ENCODE data around the gene ANKRD27.
A peak's percentile ranks its signal among the peaks of the same experiment; 100 is the strongest.

Gene ANKRD27

DNA sequence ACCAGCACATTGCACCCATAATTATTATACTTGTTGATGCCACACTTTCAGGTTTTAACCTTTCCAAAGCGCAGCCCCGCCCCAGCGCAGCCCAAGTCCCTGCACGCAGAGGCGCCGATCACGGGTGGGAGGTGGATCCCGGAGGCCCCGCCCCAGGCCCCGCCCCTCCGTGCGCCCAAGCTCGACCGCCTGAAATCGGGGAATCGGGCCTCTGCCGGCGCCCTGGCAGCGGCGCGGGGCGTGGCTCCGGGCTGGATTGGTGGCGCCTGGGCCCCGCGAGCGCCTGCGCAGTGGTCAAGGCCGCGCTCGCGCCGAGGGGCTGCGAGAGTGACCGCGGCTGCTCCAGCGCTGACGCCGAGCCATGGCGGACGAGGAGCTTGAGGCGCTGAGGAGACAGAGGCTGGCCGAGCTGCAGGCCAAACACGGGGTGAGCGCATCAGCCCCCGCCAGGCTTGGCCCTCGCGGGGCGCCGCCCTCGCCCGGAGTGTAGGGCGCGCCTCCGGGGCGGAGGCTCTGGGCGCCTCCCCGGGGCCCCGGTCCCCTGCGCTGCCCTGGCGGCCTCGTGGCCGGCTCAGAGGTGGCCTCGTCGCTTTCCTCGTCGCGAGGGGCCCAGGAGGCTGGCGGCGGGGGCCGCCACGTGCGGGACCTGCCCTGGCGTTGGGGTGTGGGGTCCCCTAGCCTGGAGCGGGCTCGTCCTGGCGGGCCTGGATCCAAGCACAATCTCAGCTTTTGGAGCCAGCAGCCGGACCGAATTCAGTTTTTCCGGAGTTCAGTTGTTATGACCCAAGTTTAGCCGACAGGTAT is 93.9 kb downstream of the ANKRD27 start, which contains the start of gene PDCD5 (continued):
- TF ChIP-seq, protein P1, sequence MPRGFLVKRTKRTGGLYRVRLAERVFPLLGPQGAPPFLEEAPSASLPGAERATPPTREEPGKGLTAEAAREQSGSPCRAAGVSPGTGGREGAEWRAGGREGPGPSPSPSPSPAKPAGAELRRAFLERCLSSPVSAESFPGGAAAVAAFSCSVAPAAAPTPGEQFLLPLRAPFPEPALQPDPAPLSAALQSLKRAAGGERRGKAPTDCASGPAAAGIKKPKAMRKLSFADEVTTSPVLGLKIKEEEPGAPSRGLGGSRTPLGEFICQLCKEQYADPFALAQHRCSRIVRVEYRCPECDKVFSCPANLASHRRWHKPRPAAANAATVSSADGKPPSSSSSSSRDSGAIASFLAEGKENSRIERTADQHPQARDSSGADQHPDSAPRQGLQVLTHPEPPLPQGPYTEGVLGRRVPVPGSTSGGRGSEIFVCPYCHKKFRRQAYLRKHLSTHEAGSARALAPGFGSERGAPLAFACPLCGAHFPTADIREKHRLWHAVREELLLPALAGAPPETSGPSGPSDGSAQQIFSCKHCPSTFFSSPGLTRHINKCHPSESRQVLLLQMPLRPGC (tag by site-specific recombination; IDR thresholded peaks at IDR 0.05), result no peak
- TF ChIP-seq ZNF571 (tag by site-specific recombination; IDR thresholded peaks at IDR 0.05) (no peak), ZNF423 (tag by site-specific recombination; IDR thresholded peaks at IDR 0.05) (no peak), ZNF274 (IDR thresholded peaks at IDR 0.05; ENCODE audit: low read length) (no peak), ZNF274 (tag by site-specific recombination; IDR thresholded peaks at IDR 0.05; ENCODE audit: borderline replicate concordance) (no peak), HOXA7 (CRISPR knock-in tag; IDR thresholded peaks at IDR 0.05; ENCODE audit: borderline replicate concordance) (no peak), ZNF768 (tag by site-specific recombination; IDR thresholded peaks at IDR 0.05) (no peak), SCRT2 (tag by site-specific recombination; IDR thresholded peaks at IDR 0.05) (no peak; the same call in 1 of the 2 replicates), ZNF350 (tag by site-specific recombination; IDR thresholded peaks at IDR 0.05) (peak; percentile 32; the same call in 1 of the 2 replicates), ZNF76 (tag by site-specific recombination; IDR thresholded peaks at IDR 0.05; ENCODE audit: borderline replicate concordance, low read depth) (0 out of 2 replicates have a peak, but pooled peaks have one; percentile 12), ZBTB21 (tag by site-specific recombination; IDR thresholded peaks at IDR 0.05) (no peak), KLF9 (tag by site-specific recombination; IDR thresholded peaks at IDR 0.05; ENCODE audit: low read depth) (peak; percentile 95), ZNF169 (tag by site-specific recombination; IDR thresholded peaks at IDR 0.05) (no peak), ZNF548 (tag by site-specific recombination; IDR thresholded peaks at IDR 0.05) (no peak), ZNF830 (tag by site-specific recombination; IDR thresholded peaks at IDR 0.05; ENCODE audit: low read depth) (no peak), ZNF670 (tag by site-specific recombination; IDR thresholded peaks at IDR 0.05; ENCODE audit: low read depth) (no peak), YY2 (tag by site-specific recombination; IDR thresholded peaks at IDR 0.05) (peak; percentile 90), ZSCAN30 (tag by site-specific recombination; IDR thresholded peaks at IDR 0.05) (peak; percentile 96)
- TF ChIP-seq, protein P2, sequence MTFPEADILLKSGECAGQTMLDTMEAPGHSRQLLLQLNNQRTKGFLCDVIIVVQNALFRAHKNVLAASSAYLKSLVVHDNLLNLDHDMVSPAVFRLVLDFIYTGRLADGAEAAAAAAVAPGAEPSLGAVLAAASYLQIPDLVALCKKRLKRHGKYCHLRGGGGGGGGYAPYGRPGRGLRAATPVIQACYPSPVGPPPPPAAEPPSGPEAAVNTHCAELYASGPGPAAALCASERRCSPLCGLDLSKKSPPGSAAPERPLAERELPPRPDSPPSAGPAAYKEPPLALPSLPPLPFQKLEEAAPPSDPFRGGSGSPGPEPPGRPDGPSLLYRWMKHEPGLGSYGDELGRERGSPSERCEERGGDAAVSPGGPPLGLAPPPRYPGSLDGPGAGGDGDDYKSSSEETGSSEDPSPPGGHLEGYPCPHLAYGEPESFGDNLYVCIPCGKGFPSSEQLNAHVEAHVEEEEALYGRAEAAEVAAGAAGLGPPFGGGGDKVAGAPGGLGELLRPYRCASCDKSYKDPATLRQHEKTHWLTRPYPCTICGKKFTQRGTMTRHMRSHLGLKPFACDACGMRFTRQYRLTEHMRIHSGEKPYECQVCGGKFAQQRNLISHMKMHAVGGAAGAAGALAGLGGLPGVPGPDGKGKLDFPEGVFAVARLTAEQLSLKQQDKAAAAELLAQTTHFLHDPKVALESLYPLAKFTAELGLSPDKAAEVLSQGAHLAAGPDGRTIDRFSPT (tag by site-specific recombination; IDR thresholded peaks at IDR 0.05), result no peak; the same call in 1 of the 2 replicates
- TF ChIP-seq, protein P3, sequence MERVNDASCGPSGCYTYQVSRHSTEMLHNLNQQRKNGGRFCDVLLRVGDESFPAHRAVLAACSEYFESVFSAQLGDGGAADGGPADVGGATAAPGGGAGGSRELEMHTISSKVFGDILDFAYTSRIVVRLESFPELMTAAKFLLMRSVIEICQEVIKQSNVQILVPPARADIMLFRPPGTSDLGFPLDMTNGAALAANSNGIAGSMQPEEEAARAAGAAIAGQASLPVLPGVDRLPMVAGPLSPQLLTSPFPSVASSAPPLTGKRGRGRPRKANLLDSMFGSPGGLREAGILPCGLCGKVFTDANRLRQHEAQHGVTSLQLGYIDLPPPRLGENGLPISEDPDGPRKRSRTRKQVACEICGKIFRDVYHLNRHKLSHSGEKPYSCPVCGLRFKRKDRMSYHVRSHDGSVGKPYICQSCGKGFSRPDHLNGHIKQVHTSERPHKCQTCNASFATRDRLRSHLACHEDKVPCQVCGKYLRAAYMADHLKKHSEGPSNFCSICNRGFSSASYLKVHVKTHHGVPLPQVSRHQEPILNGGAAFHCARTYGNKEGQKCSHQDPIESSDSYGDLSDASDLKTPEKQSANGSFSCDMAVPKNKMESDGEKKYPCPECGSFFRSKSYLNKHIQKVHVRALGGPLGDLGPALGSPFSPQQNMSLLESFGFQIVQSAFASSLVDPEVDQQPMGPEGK (tag by site-specific recombination; IDR thresholded peaks at IDR 0.05), result peak; percentile 66
- TF ChIP-seq, protein P4, sequence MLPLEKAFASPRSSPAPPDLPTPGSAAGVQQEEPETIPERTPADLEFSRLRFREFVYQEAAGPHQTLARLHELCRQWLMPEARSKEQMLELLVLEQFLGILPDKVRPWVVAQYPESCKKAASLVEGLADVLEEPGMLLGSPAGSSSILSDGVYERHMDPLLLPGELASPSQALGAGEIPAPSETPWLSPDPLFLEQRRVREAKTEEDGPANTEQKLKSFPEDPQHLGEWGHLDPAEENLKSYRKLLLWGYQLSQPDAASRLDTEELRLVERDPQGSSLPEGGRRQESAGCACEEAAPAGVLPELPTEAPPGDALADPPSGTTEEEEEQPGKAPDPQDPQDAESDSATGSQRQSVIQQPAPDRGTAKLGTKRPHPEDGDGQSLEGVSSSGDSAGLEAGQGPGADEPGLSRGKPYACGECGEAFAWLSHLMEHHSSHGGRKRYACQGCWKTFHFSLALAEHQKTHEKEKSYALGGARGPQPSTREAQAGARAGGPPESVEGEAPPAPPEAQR (tag by site-specific recombination; IDR thresholded peaks at IDR 0.05), result no peak
- TF ChIP-seq, protein P5, sequence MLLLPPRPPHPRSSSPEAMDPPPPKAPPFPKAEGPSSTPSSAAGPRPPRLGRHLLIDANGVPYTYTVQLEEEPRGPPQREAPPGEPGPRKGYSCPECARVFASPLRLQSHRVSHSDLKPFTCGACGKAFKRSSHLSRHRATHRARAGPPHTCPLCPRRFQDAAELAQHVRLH (tag by site-specific recombination; IDR thresholded peaks at IDR 0.05), result no peak
- TF ChIP-seq, protein P6, sequence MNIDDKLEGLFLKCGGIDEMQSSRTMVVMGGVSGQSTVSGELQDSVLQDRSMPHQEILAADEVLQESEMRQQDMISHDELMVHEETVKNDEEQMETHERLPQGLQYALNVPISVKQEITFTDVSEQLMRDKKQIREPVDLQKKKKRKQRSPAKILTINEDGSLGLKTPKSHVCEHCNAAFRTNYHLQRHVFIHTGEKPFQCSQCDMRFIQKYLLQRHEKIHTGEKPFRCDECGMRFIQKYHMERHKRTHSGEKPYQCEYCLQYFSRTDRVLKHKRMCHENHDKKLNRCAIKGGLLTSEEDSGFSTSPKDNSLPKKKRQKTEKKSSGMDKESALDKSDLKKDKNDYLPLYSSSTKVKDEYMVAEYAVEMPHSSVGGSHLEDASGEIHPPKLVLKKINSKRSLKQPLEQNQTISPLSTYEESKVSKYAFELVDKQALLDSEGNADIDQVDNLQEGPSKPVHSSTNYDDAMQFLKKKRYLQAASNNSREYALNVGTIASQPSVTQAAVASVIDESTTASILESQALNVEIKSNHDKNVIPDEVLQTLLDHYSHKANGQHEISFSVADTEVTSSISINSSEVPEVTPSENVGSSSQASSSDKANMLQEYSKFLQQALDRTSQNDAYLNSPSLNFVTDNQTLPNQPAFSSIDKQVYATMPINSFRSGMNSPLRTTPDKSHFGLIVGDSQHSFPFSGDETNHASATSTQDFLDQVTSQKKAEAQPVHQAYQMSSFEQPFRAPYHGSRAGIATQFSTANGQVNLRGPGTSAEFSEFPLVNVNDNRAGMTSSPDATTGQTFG (tag by site-specific recombination; IDR thresholded peaks at IDR 0.05; ENCODE audit: borderline replicate concordance), result no peak

Measured in HEK293 (cell line).